T-helper 2 cell treated with Interferon-gamma antibody and Interleukin-4, amounts not matched to agents 100 ng/mL and 5 ng/mL, for 36 hours (primary cell): ENCODE data around the gene CDRT15. TPM values are rescaled to one million over a fixed set of nuclear protein-coding genes. Genes with fewer than 3 reads are reported as not detected.
"Not testable (repeated sequence)": the region's sequence is repeated elsewhere in the genome, so short reads cannot be mapped to it uniquely, and the experiment has no call there.

ENCODE experiments used
- intact Hi-C: fragments of 100-400 bp; cut with micrococcal nuclease; formaldehyde crosslinking; loops from one replicate; pipeline ENCODE4 v1.15.1; 2023
- total RNA-seq: library from RNA; stranded (reverse); gene quantifications from 2 replicates; pipeline ENCODE4 v1.2.3, GENCODE V29; 2022

Gene CDRT15
- total RNA-seq, 1 donor from 2014 or later: not detected

- intact Hi-C loops: no loop called here
Observed at GRCh38 chr17:14207791-14208190, 28.9 kb downstream of the CDRT15 start.

- intact Hi-C loops: no loop called here
Observed at GRCh38 chr17:14206891-14207290, 29.8 kb downstream of the CDRT15 start.

GRCh38 chr17:14205992-14206461 lies 30.6 kb downstream of the CDRT15 start:
- intact Hi-C loops: no loop called here

- intact Hi-C loops: no loop called here
Observed at GRCh38 chr17:14205380-14205779, 31.3 kb downstream of the CDRT15 start.

GRCh38 chr17:14204546-14204945 lies 32.1 kb downstream of the CDRT15 start:
- intact Hi-C loops: loop anchor here (5.0 kb wide), 1 partner anchor 607 kb away; no protein-coding TSS in a partner anchor

- intact Hi-C loops: loop anchor here (5.0 kb wide), 1 partner anchor 607 kb away; no protein-coding TSS in a partner anchor
Observed at GRCh38 chr17:14204084-14204483, 32.6 kb downstream of the CDRT15 start.

GRCh38 chr17:14203388-14203787 lies 33.3 kb downstream of the CDRT15 start:
- intact Hi-C loops: loop anchor here (5.0 kb wide), 1 partner anchor 606 kb away; no protein-coding TSS in a partner anchor

- intact Hi-C loops: loop anchor here (5.0 kb wide), 1 partner anchor 605 kb away; no protein-coding TSS in a partner anchor
Observed at GRCh38 chr17:14202388-14203166, 34.1 kb downstream of the CDRT15 start.

- intact Hi-C loops: loop anchor here (1.0 to 5.0 kb wide), 4 partner anchors 83 to 605 kb away; partner anchors contain the start of gene COX10
Observed at GRCh38 chr17:14201988-14202380, 34.7 kb downstream of the CDRT15 start.

- intact Hi-C loops: loop anchor here (1.0 to 5.0 kb wide), 4 partner anchors 82 to 604 kb away; partner anchors contain the start of gene COX10
Observed at GRCh38 chr17:14201021-14201987, 35.4 kb downstream of the CDRT15 start.

GRCh38 chr17:14200354-14200753 lies 36.3 kb downstream of the CDRT15 start:
- intact Hi-C loops: loop anchor here (2.0 to 5.0 kb wide), 2 partner anchors 132 to 603 kb away; partner anchors contain the start of gene COX10

- intact Hi-C loops: no loop called here
Observed at GRCh38 chr17:14199601-14200000, 37.1 kb downstream of the CDRT15 start.

- intact Hi-C loops: no loop called here
Observed at GRCh38 chr17:14198575-14198974, 38.1 kb downstream of the CDRT15 start.

GRCh38 chr17:14198013-14198412 lies 38.6 kb downstream of the CDRT15 start:
- intact Hi-C loops: no loop called here

GRCh38 chr17:14197586-14197985 lies 39.1 kb downstream of the CDRT15 start:
- intact Hi-C loops: no loop called here

GRCh38 chr17:14197057-14197456 lies 39.6 kb downstream of the CDRT15 start:
- intact Hi-C loops: no loop called here

- intact Hi-C loops: no loop called here
Observed at GRCh38 chr17:14196377-14196997, 40.2 kb downstream of the CDRT15 start.

GRCh38 chr17:14192636-14193344 lies 43.9 kb downstream of the CDRT15 start:
- intact Hi-C loops: not testable (repeated sequence)

- intact Hi-C loops: not testable (repeated sequence)
Observed at GRCh38 chr17:14192039-14192438, 44.6 kb downstream of the CDRT15 start.

GRCh38 chr17:14191469-14191868 lies 45.2 kb downstream of the CDRT15 start:
- intact Hi-C loops: not testable (repeated sequence)
